Neural progenitor cell (in vitro differentiated cells): Measurements from ENCODE around the gene CHSY3.

Source experiments
- CTCF ChIP-seq: fragments of 200-600 bp; sonication (generic); IDR thresholded peaks from 2 replicates; pipeline ENCODE4 v1.5.1; 2017; ENCODE audit warnings: antibody characterized with exemption, mild to moderate bottlenecking
- EZH2phosphoT487 ChIP-seq: fragments of 200-600 bp; sonication (generic); IDR thresholded peaks from 2 replicates; pipeline ENCODE4 v1.6.1; 2017; ENCODE audit warnings: antibody characterized with exemption

- no peak for TF ChIP-seq CTCF
- no peak for TF ChIP-seq EZH2phosphoT487
These were observed 31.4 kb downstream of the CHSY3 start for GRCh38 chr5:129935626-129936025.
